GM06990 (cell line): ENCODE results near the gene FKBP15.
"Not testable (repeated sequence)": the region's sequence is repeated elsewhere in the genome, so short reads cannot be mapped to it uniquely, and the experiment has no call there.

ENCODE experiments used
- DNase-seq: peaks from one replicate; pipeline ENCODE4 v3.0.0-alpha.2; 2011; ENCODE audit not compliant: insufficient read length; ENCODE audit errors: extremely low read depth
- H3K27me3 ChIP-seq: replicated peaks from 2 replicates; pipeline ENCODE4 v1.6.0; 2011; ENCODE audit warnings: low read length; ENCODE audit not compliant: control insufficient read depth, insufficient read depth
- H3K36me3 ChIP-seq: 2 replicates; pipeline ENCODE4 v1.5.1; 2011; ENCODE audit warnings: low read length; ENCODE audit not compliant: control insufficient read depth, insufficient read depth
- H3K4me3 ChIP-seq: replicated peaks from 2 replicates; pipeline ENCODE4 v1.5.1; 2011; ENCODE audit warnings: low read depth, mild to moderate bottlenecking, control low read depth, low read length
- CTCF ChIP-seq: IDR thresholded peaks from 2 replicates; pipeline ENCODE4 v1.5.1; 2011; ENCODE audit warnings: low read length, control low read depth, mild to moderate bottlenecking, inconsistent platforms; ENCODE audit not compliant: insufficient read depth, poor library complexity, severe bottlenecking

FKBP15 gene

GRCh38 chr9:113254991-113255390 is 33.9 kb upstream of the FKBP15 start:
- DNase-seq = no peak
- H3K36me3 ChIP-seq = no peaks in the 10 kb centered on the region; the same call in 1 of the 2 replicates
- no peak for TF ChIP-seq CTCF
- H3K4me3 ChIP-seq = no peak overlapping the region
- no peaks in the 10 kb centered on the region for H3K27me3 ChIP-seq

GRCh38 chr9:113250807-113251206 is 29.7 kb upstream of the FKBP15 start:
- no peaks in the 10 kb centered on the region for H3K36me3 ChIP-seq
- TF ChIP-seq CTCF = no peak
- H3K4me3 ChIP-seq = no peak overlapping the region
- no peaks in the 10 kb centered on the region for H3K27me3 ChIP-seq
- no peak for DNase-seq

- DNase-seq, H3K36me3 ChIP-seq, H3K4me3 ChIP-seq, H3K27me3 ChIP-seq: not testable (repeated sequence)
Measured at GRCh38 chr9:113249661-113250060, 28.6 kb upstream of the FKBP15 start.

GRCh38 chr9:113247640-113248039 is 26.6 kb upstream of the FKBP15 start:
- H3K4me3 ChIP-seq = no peak overlapping the region
- no peak for DNase-seq
- no peaks in the 10 kb centered on the region for H3K36me3 ChIP-seq
- no peak for TF ChIP-seq CTCF
- no peaks in the 10 kb centered on the region for H3K27me3 ChIP-seq

GRCh38 chr9:113246928-113247327 is 25.9 kb upstream of the FKBP15 start:
- Histone ChIP-seq H3K4me3 (no peak overlapping the region), H3K27me3 (no peaks in the 10 kb centered on the region), H3K36me3 (no peaks in the 10 kb centered on the region)
- TF ChIP-seq CTCF = no peak
- DNase-seq = no peak

- DNase-seq = no peak
- Histone ChIP-seq H3K4me3 (no peak overlapping the region), H3K36me3 (no peaks in the 10 kb centered on the region), H3K27me3 (no peaks in the 10 kb centered on the region)
- TF ChIP-seq CTCF = no peak
Measured at GRCh38 chr9:113245894-113246293, 24.8 kb upstream of the FKBP15 start.
